Midbrain (tissue), 1 donor: ENCODE measurements around the gene RETREG1.
A peak's percentile ranks its signal among the peaks of the same experiment; 100 is the strongest.
"Not testable (repeated sequence)": the region's sequence is repeated elsewhere in the genome, so short reads cannot be mapped to it uniquely, and the experiment has no call there.

ENCODE experiments used
- DNase-seq: peaks from one replicate; lab custom pipeline; 2025; lab: John Stamatoyannopoulos, UW

RETREG1 gene

GRCh38 chr5:16552666-16553343 is 64.0 kb downstream of the RETREG1 start:
- peak; percentile 76 for DNase-seq

- no peak for DNase-seq
Observed at GRCh38 chr5:16551628-16552027, 65.2 kb downstream of the RETREG1 start.

GRCh38 chr5:16550316-16550952 is 66.4 kb downstream of the RETREG1 start:
- DNase-seq, result no peak

DNA sequence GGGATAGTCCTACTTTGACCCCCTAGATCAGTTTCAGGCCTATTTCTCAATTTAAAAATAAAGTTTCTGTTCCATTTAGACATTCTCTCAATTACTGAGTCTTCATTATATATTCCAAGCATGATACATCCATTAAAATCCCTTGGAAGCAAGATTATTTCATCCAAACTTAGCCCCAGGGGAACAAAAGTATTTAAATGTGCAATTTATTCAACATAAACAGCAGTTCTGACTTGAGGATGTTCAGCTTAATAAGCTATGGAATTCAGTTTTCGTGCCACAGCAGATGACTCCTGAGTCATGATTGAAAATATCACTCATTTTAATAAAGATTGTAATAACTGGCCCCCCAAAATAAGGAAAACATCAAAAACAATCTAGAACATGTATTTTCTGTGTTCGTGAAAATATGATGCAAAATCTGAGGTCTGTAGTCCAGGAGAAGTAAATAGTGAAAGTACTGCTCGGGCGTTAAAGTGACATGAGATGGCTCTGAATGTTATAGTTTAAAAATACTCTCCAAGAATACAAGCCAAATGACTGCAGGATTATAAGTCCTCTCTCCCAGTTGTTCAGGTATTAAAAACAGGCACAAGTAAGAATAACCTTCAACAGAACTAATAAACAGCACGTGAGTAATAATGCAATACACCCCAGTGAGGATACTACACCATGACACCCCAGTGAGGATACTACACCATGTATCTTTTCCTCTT is 67.1 kb downstream of the RETREG1 start:
- DNase-seq, result no peak

DNA sequence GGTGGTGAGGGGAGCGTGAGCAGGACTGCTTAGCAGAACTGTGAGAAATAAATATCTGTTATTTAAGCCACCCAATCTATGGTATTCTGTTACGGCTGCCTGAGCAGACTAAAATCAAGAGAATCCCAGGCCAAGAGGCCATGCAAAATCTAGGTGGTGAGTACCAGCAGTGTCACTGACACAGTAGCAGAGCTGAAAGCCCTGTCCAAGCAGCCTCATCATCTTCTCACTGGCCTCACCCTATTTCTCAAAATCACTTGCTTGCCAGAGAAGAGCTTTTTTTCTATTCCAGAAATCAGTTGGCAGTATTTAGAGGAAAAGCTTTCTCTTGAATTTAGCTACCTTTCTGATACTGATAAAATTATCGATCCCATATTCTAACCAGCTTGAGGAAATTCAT is 68.0 kb downstream of the RETREG1 start:
- no peak for DNase-seq

DNA sequence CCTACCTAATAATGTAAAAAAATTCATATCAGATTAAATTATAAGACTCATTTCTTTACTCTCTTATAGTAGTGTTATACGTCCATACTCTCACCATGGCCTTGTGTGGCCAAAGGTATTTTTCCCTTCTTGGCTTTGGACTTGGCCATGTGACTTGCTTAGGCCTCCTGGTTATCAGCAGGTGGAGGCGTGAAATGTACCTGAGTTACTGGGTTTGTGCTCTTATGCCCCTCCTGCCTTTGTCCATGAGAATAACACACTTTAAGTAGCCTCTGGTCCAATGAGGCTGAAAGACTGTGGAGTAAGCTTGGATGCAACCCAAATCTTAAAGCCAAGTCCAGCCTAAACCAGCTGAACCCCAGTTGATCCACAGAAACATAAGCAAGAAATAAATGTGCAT is 68.7 kb downstream of the RETREG1 start:
- no peak for DNase-seq

DNA sequence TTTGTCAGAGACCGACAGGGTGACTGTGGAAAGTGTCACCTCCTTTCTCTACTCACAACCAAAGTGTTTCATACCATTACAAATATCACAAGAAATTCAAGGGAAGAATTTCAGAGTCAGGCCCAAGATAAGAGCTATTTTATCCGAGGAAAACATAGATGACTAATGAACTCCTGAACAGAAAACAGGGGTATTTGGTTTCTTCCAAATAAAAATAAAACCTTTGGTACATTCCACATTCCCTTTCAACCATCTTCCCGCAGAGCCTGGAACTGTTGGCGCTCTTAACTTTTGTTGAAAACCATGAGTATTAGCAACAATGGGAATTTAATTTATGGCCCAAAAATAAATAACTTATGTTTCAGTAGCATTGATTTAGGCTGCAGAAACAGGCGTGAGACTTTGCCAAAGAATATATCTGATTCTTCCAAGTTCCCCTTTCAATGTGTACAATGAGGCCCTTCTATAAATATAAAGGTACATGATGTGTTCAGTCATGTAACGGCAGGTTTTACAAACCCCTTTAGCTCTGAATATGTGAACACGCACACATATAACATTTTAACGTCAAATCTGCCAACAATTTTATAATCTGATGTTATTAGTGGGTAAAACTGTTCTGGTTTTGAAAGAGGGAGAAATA is 69.5 kb downstream of the RETREG1 start:
- no peak for DNase-seq

DNA sequence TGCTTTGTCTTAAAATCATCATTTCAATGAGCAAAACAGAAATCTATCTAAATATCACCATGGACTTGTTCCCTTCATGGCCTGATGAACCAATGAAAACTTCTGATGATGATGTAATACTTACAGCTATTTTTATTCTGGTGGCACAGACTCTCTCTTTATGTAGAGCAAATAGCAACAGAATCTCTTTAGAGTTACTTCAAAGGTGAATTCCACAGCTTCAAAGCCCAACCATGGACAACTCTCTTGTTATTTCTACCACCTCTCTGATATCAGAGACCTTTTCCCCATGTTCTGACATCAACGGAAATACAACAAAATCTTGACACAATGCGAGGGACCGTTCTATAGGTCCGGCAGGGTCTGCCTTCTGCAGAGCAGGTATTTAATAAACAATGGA is 70.1 kb downstream of the RETREG1 start:
- peak; percentile 45 for DNase-seq

GRCh38 chr5:16544607-16545374 is 72.0 kb downstream of the RETREG1 start:
- DNase-seq, result peak; percentile 40

DNA sequence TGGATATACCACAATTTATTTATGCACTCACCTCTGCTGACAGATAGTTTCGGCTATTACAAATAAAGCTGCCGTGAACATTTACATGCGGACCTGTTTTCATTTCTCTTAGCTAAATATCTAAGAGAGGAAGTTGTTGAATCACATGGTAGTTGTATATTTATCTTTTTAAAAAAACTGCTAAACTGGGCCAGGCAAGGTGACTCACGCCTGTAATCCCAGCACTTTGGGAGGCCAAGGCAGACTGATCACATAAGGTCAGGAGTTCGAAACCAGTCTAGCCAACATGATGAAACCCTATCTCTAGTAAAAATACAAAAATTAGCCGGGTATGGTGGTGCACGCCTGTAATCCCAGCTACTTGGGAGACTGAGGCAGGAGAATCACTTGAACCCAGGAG is 73.6 kb downstream of the RETREG1 start:
- DNase-seq, result not testable (repeated sequence)

GRCh38 chr5:16542236-16542635 is 74.6 kb downstream of the RETREG1 start:
- DNase-seq, result no peak

- DNase-seq, result not testable (repeated sequence)
Observed at GRCh38 chr5:16541592-16541991, 75.2 kb downstream of the RETREG1 start.

DNA sequence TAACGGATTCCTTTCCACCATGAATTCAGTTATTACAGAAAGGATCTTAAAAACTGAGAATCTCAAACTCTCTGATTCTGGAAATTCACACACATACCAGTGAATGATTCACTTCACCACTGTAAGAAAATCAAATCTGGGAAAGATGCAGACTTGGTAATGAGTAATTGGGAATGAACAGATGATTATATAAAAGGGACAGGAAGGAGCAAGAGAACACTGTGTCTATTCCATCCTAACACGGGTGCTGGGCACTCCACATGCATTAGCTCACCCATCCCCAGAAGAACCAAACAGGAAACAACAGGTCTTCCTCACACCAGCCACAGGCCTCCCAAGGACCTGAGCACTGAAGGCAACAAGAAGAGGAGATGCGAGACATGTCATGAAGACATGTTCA is 76.4 kb downstream of the RETREG1 start:
- DNase-seq, result no peak

GRCh38 chr5:16539169-16539666 is 77.6 kb downstream of the RETREG1 start:
- DNase-seq, result no peak

GRCh38 chr5:16538006-16538405 is 78.8 kb downstream of the RETREG1 start:
- no peak for DNase-seq

GRCh38 chr5:16536818-16537217 is 80.0 kb downstream of the RETREG1 start:
- DNase-seq, result no peak

GRCh38 chr5:16536246-16536645 is 80.6 kb downstream of the RETREG1 start:
- no peak for DNase-seq

DNA sequence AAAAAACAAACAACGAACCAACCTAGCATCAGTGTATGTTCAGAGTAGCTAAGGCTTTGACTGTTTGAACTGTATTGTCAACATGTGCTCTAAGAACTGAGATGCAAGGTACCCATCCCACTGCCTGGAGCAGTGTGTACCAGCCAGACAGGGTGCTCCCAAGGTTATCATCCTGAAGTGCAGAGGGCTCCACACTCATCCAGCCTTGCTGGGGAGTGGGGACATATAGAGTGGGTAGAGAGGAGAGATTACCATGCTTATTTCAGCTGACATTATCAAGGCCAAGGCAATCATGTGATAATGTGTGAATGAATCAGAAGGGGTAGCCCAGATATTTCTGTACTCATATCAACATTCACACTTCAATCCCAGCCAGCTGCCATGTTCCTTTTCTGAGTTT is 82.5 kb downstream of the RETREG1 start:
- DNase-seq, result no peak

DNA sequence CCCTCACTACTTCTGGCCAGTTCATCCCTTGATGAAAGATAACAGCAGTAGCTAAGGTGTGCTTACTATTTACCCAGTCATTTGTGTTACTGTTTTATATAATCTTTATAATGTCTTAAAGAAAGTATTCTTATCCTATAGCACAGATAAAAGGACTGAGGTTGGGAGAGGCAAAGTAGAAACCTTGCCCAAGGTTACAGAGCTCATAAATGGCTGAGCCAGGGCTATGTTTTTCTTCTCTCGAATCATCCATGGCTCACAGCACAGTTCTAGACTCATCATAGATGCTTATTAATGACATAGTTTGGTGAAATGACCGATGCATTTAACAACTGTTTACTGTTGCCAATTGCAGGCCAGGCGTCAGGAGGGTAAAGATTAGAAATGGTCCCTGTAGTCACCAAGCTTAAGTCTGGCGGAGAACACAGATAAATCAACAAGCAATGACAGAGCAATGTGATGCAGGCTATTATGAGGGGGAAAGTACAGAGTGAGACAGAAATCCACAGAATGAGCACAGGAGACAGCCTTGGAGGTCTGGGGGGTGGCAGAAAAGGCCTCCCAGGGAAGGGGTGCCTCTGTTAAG is 85.6 kb downstream of the RETREG1 start:
- DNase-seq, result no peak

GRCh38 chr5:16529306-16529705 is 87.5 kb downstream of the RETREG1 start:
- DNase-seq, result no peak

GRCh38 chr5:16528382-16529110 is 88.3 kb downstream of the RETREG1 start:
- DNase-seq, result no peak
